GM18951 (cell line): ENCODE data around the gene LCMT1.

Experiments used
- POLR2A ChIP-seq: IDR thresholded peaks from 4 replicates; pipeline ENCODE4 v1.6.1; 2011; ENCODE audit warnings: mild to moderate bottlenecking; ENCODE audit not compliant: insufficient read length, insufficient read depth; ENCODE audit errors: extremely low read depth
- in situ Hi-C: fragments of 300-500 bp; cut with MboI; formaldehyde crosslinking; loops from one replicate; pipeline ENCODE4 v1.12.0; 2022; ENCODE audit warnings: low sequenced_read_pairs, mixed read lengths, inconsistent platforms; ENCODE audit not compliant: unreplicated experiment

Gene LCMT1

DNA sequence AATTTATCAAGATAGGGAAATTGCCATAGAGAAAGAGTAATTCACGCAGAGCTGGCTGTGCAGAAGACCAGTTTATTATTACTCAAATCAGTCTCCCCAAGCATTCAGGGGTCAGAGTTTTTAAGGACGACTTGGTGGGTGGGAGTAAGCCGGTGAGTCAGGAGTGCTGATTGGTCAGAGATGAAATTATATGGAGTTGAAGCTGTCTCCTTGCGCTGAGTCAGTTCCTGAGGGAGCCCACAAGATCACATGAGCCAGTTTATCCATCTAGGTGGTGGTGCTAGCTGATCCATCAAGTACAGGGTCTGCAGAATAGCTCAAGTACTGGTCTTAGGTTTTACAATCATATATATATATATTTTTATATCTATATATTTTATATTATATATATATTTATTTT is 99.2 kb downstream of the LCMT1 start:
- no peak for TF ChIP-seq POLR2A
- in situ Hi-C loops: no loop called here

GRCh38 chr16:25212636-25213035 is 101.1 kb downstream of the LCMT1 start:
- no peak for TF ChIP-seq POLR2A
- in situ Hi-C loops: no loop called here

- no peak for TF ChIP-seq POLR2A
- in situ Hi-C loops: no loop called here
Measured at GRCh38 chr16:25213709-25214397, 102.3 kb downstream of the LCMT1 start.

- no peak for TF ChIP-seq POLR2A
- in situ Hi-C loops: no loop called here
Measured at GRCh38 chr16:25217112-25217511, 105.6 kb downstream of the LCMT1 start.

- in situ Hi-C loops: no loop called here
- no peak for TF ChIP-seq POLR2A
Measured at GRCh38 chr16:25217921-25218320, 106.4 kb downstream of the LCMT1 start.

- in situ Hi-C loops: no loop called here
Measured at GRCh38 chr16:25219070-25219737, 107.7 kb downstream of the LCMT1 start.

DNA sequence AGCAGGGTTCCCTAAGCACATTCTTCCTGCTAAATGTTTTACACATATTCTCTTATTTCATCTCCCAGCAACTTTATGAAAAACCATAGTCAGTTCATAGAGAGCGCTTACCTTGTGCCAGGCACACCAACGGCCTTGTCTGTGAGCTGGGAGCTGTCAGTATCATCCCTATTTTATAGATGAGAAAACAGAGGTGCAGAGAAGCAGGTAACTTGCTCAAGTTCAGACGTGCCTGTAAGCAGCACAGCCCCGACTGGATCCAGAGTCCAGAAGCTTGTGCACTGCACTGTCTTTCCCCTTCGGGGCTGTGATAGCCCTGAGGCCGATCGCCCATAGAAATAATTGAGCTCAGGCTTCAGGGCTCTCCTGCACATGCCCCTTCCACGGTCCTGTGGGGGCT is 111.4 kb downstream of the LCMT1 start:
- in situ Hi-C loops: loop anchor here (10.0 kb wide), 1 partner anchor 168 kb away; no protein-coding TSS in a partner anchor
- TF ChIP-seq POLR2A: no peak

More at GRCh38 chr16:25219070-25219737, 107.7 kb downstream of the LCMT1 start:
- no peak for TF ChIP-seq POLR2A

GRCh38 chr16:25223964-25224363 is 112.4 kb downstream of the LCMT1 start:
- TF ChIP-seq POLR2A: no peak
- in situ Hi-C loops: loop anchor here (10.0 kb wide), 1 partner anchor 169 kb away; no protein-coding TSS in a partner anchor

- in situ Hi-C loops: loop anchor here (10.0 kb wide), 1 partner anchor 170 kb away; no protein-coding TSS in a partner anchor
- no peak for TF ChIP-seq POLR2A
Measured at GRCh38 chr16:25224731-25225319, 113.3 kb downstream of the LCMT1 start.
